GM23338 (cell line): ENCODE results near the gene RAP1GAP2. TPM values are rescaled to one million over a fixed set of nuclear protein-coding genes. Genes with fewer than 3 reads are reported as not detected.

ENCODE experiments used
- ATAC-seq: fragments of 200-7000 bp; cut with Tn5 transposase; 3 replicates; pipeline ENCODE4 v1.9.1; 2020
- DNase-seq: peaks from one replicate; pipeline ENCODE4 v3.0.0-alpha.2; 2015; ENCODE audit warnings: low spot score
- H2AFZ ChIP-seq: fragments of 200-600 bp; sonication (generic); 2 replicates; pipeline ENCODE4 v1.8.0; 2016; ENCODE audit warnings: antibody characterized with exemption, mild to moderate bottlenecking, moderate library complexity
- H3F3A ChIP-seq: fragments of 200-600 bp; sonication (generic); replicated peaks from 2 replicates; pipeline ENCODE4 v1.8.0; 2017; ENCODE audit warnings: antibody characterized with exemption, mixed run types, low read depth
- H3K27ac ChIP-seq: fragments of 200-600 bp; sonication (generic); 2 replicates; pipeline ENCODE4 v1.6.1; 2016; ENCODE audit warnings: low read depth
- H3K27me3 ChIP-seq: fragments of 200-600 bp; sonication (generic); 2 replicates; pipeline ENCODE4 v1.8.0; 2016; ENCODE audit warnings: mild to moderate bottlenecking, mixed run types, moderate library complexity; ENCODE audit not compliant: insufficient read depth
- H3K36me3 ChIP-seq: fragments of 200-600 bp; sonication (generic); 2 replicates; pipeline ENCODE4 v1.8.0; 2016; ENCODE audit warnings: mild to moderate bottlenecking; ENCODE audit not compliant: insufficient read depth
- H3K4me1 ChIP-seq: fragments of 200-600 bp; sonication (generic); 2 replicates; pipeline ENCODE4 v1.8.0; 2016; ENCODE audit warnings: mild to moderate bottlenecking, moderate library complexity; ENCODE audit not compliant: insufficient read depth
- H3K4me2 ChIP-seq: fragments of 200-600 bp; sonication (generic); 2 replicates; pipeline ENCODE4 v1.7.1; 2017; ENCODE audit warnings: mixed run types
- H3K4me3 ChIP-seq: fragments of 200-600 bp; sonication (generic); 2 replicates; pipeline ENCODE4 v1.6.1; 2016; ENCODE audit warnings: mixed run types
- H3K79me2 ChIP-seq: fragments of 200-600 bp; sonication (generic); replicated peaks from 2 replicates; pipeline ENCODE4 v1.8.0; 2017; ENCODE audit warnings: mild to moderate bottlenecking; ENCODE audit not compliant: insufficient read depth
- H3K9me2 ChIP-seq: fragments of 200-600 bp; sonication (generic); 2 replicates; pipeline ENCODE4 v1.8.0; 2017; ENCODE audit not compliant: insufficient read depth
- H4K20me1 ChIP-seq: fragments of 200-600 bp; sonication (generic); replicated peaks from 2 replicates; pipeline ENCODE4 v1.8.0; 2017; ENCODE audit warnings: mild to moderate bottlenecking; ENCODE audit not compliant: insufficient read depth
- H3K27ac Mint-ChIP-seq: 2 replicates; pipeline ENCODE4 v1.8.0; 2020; ENCODE audit warnings: inconsistent platforms, mild to moderate bottlenecking, moderate library complexity, mixed read lengths
- H3K27me3 Mint-ChIP-seq: 3 replicates; pipeline ENCODE4 v1.8.0; 2022; ENCODE audit warnings: low read depth, mild to moderate bottlenecking, moderate library complexity, mixed read lengths, inconsistent platforms; ENCODE audit not compliant: insufficient read depth, poor library complexity
- H3K36me3 Mint-ChIP-seq: 3 replicates; pipeline ENCODE4 v1.8.0; 2021; ENCODE audit warnings: low read depth, mild to moderate bottlenecking, inconsistent platforms, moderate library complexity, mixed read lengths
- H3K4me1 Mint-ChIP-seq: 3 replicates; pipeline ENCODE4 v1.8.0; 2020; ENCODE audit warnings: mild to moderate bottlenecking, inconsistent platforms, mixed read lengths
- H3K4me3 Mint-ChIP-seq: 3 replicates; pipeline ENCODE4 v1.8.0; 2021; ENCODE audit warnings: moderate library complexity, mild to moderate bottlenecking, inconsistent platforms, mixed read lengths
- H3K9me3 Mint-ChIP-seq: 3 replicates; pipeline ENCODE4 v1.8.0; 2020; ENCODE audit warnings: moderate library complexity, mild to moderate bottlenecking, inconsistent platforms, mixed read lengths
- CREB1 ChIP-seq: fragments of 250-450 bp; sonication (Bioruptor Pico); IDR thresholded peaks from 2 replicates; pipeline ENCODE4 v1.5.0; 2020; ENCODE audit warnings: low read depth, mild to moderate bottlenecking, moderate library complexity
- EZH2phosphoT487 ChIP-seq: fragments of 200-600 bp; sonication (generic); IDR thresholded peaks from one replicate; pipeline ENCODE4 v1.8.1; 2018; ENCODE audit warnings: antibody characterized with exemption; ENCODE audit not compliant: unreplicated experiment
- JUNB ChIP-seq: IDR thresholded peaks from one replicate; pipeline ENCODE4 v1.6.1; 2016; ENCODE audit warnings: antibody characterized with exemption; ENCODE audit not compliant: unreplicated experiment
- REST ChIP-seq: IDR thresholded peaks from one replicate; pipeline ENCODE4 v1.6.1; 2018; ENCODE audit warnings: antibody characterized with exemption; ENCODE audit not compliant: unreplicated experiment
- ZNF114 ChIP-seq: fragments of 250-450 bp; sonication (Bioruptor Pico); IDR thresholded peaks from 2 replicates; pipeline ENCODE4 v1.5.0; 2020; ENCODE audit warnings: mild to moderate bottlenecking, moderate library complexity
- ZNF331 ChIP-seq: fragments of 250-450 bp; sonication (Bioruptor Pico); IDR thresholded peaks from 2 replicates; pipeline ENCODE4 v1.5.0; 2020; ENCODE audit warnings: low read depth, mild to moderate bottlenecking, moderate library complexity
- polyA plus RNA-seq: library from polyadenylated mRNA; unstranded; fragments of >200 nt; fragmentation: Nextera tagmentation; extraction: Ambion mirVana; gene quantifications from 2 replicates; pipeline ENCODE4 v1.2.1, GENCODE V29; 2016
- total RNA-seq: library from RNA; depleted of rRNA; stranded (reverse); fragments of >200 nt; shearing (Covaris generic); gene quantifications from 2 replicates; pipeline ENCODE4 v1.2.3, GENCODE V29; 2014

Gene RAP1GAP2
- total and polyA plus RNA-seq, 2 experiments from 2014 or later = 17.8 to 46.1 TPM

- no peak for TF ChIP-seq EZH2phosphoT487
- no peak for TF ChIP-seq CREB1 (CRISPR knock-in tag)
- no peak for TF ChIP-seq JUNB
- no peak for TF ChIP-seq REST
- no peak for TF ChIP-seq ZNF331 (CRISPR knock-in tag)
- no peak for TF ChIP-seq ZNF114 (CRISPR knock-in tag)
These were observed 87.4 kb downstream of the RAP1GAP2 start (continued) for GRCh38 chr17:2883544-2884213.

GRCh38 chr17:2885733-2886132, 89.5 kb downstream of the RAP1GAP2 start:
- no peaks in the 10 kb centered on the region for H3K27me3 ChIP-seq
- H3K9me3 Mint-ChIP-seq = no peaks in the 10 kb centered on the region; the same call in 2 of the 3 replicates
- no peaks in the 10 kb centered on the region for H3K36me3 ChIP-seq
- H3K4me1 Mint-ChIP-seq = peaks cover 46% of the 10 kb centered on the region
- peaks cover 4% of the 10 kb centered on the region; the same call in 1 of the 2 replicates for H3F3A ChIP-seq
- ATAC-seq = peak; percentile 14; the same call in 2 of the 3 replicates
- peaks cover 7% of the 10 kb centered on the region for H3K27me3 Mint-ChIP-seq
- no peak for DNase-seq
- no peak overlapping the region for H3K4me3 Mint-ChIP-seq
- H3K36me3 Mint-ChIP-seq = peaks cover 6% of the 10 kb centered on the region; the same call in 2 of the 3 replicates
- H3K4me2 ChIP-seq = peak overlapping the region; percentile 48
- H3K27ac ChIP-seq = peak overlapping the region; percentile 72
- H3K9me2 ChIP-seq = no peaks in the 10 kb centered on the region
- peaks cover 28% of the 10 kb centered on the region for H3K4me1 ChIP-seq
- H3K27ac Mint-ChIP-seq = peak overlapping the region; percentile 78; the same call in 1 of the 2 replicates
- peaks cover 98% of the 10 kb centered on the region for H3K79me2 ChIP-seq
- H4K20me1 ChIP-seq = peaks cover 44% of the 10 kb centered on the region
- TF ChIP-seq REST = no peak
- H2AFZ ChIP-seq = no peak overlapping the region
- no peak overlapping the region for H3K4me3 ChIP-seq
